ENCODE measurements around the gene ZNF527. TPM values are rescaled to one million over a fixed set of nuclear protein-coding genes. Genes with fewer than 3 reads are reported as not detected.
"Not testable (repeated sequence)": the region's sequence is repeated elsewhere in the genome, so short reads cannot be mapped to it uniquely, and the experiment has no call there.

The ZNF527 gene
- 1.4 TPM for total RNA-seq

DNA sequence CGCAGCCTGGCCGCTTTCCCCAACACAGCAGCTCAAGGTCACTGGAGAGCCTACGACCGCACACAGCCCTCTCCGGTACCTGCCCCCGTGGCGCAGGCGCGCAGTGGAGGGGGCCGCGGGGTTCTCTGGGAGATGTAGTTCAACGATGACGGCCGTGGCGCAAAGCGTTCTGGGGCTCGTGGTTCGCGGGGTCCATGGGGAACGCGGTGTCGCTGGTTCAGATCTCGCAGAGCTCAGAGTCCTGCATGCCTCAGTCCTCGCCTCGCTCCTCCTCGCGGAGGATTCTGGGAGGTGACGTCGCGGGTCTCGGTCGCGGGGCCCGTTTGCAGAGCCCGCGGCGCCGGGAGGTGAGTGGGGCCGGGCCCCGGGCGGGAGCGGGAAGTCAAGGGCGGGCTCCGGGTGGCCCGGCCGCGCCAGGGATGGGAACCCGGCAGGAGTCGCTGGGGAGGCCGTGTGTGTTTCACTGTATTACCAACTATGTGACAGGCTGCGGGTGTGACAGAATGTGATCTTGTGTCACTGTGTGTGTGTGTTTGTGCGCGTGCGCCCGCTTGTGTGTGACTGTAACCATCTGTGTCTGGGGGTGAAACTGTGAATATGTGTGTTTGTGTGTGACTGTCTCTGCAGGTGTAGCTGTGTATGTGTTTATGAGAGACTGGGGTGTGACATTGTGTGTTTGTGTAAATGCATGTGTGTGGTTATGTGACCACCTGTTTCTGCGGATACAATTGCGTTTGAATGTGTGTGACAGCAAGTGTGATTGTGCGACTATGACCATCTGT lies at the start of gene ZNF527:
Gene ZNF527 (plus strand): TSS at position 220 of the 782 bp plus-strand sequence. CDS start 3,100 bp downstream, outside the sequence.
- peak; percentile 100 for ATAC-seq

DNA sequence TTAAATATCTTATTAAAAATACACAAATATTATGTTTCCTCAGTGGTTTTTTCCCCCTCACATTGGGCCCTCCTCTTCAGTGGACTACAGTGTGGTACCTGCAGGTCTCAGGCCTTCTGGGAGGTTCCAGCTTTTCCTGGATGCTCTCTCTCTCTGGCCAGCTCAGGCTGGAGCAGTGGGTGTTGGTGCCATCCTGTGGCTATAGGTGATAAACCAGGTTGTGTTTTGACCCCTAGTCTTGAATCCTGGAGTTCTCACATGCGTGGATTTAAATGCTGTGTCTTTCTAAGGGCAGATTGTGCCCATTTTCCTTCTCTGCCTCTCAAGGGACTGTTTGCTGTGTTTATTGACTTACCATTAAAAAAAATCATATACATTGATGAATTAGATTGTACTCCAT lies 41.2 kb upstream of the ZNF527 start:
- no peak for ATAC-seq

DNA sequence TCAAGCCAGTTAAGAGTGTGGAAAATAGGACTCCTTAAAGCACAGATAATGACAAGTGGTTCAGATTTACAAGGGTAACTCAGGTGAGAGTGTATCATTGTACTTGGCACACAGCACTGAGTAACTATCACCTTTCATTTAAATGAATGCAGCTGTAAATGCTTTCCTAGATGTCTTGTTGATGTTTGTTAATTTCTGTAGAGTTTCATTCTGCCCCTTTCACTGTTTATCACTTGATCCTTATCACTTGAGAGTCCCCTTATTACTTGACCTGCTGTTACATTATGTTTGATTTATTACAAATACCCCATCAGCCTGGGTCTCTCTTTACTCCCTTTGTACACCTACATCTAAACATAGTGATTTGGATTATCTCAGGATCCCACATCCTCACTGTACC lies 38.1 kb upstream of the ZNF527 start:
- ATAC-seq, result no peak

GRCh38 chr19:37333457-37333856 lies 37.4 kb upstream of the ZNF527 start:
- ATAC-seq, result no peak

- peak; percentile 98 for ATAC-seq
Observed at GRCh38 chr19:37334179-37335071, 36.5 kb upstream of the ZNF527 start.

DNA sequence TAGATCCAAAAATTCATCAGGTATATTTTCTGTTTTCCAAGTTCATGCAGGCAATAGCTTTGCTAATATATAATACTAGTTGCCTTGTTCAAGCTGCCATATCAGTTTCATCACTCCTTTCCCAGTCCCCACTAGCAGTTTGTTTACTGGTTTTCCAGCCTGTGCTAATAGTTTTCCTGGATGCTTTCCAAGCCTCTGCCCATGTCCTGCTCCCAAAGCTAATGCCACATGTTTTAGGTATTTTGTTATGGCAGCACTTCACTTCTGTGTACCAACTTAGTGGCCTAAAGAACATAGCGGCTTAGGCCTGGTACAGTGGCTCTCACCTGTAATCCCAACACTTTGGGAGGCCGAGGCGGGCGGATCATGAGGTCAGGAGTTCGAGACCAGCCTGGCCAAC lies 28.1 kb upstream of the ZNF527 start:
- no peak for ATAC-seq

DNA sequence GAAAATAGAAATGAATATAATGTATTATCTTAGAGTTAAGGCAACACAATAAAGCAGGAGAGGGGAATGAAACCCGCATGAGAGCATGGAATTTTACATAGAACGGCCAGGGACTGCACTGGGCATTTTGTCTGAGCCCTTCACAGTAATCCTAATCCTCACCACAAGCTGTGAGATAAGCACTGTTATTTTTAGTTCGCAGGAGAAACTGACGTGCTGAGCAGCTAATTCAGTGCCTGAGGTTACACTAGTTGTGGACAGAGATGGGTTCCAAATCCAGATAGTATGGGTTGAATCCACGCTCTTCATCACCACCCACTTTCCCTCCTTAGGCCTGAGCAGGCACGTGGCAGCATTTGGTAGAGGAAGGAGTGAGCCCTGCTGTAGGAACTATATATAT lies 24.8 kb upstream of the ZNF527 start:
- ATAC-seq, result no peak

DNA sequence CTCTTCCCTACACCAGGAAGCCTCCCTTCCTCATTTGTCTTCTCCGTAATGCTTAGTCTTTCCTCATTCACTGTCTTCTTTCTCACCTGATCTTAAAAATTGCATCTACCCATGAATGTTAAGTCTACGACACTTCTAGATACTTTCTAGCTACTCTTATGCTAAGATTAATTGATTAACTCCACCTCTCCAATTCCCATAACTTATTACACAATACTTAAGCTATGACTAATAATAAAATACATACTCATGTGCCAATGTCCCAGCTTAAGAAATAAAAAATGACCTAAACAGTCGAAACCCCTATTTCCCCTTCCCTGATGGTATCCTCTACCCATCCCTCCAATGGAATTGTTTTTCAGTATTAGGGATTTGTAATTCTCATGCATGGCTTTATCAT lies 22.8 kb upstream of the ZNF527 start:
- ATAC-seq, result no peak

DNA sequence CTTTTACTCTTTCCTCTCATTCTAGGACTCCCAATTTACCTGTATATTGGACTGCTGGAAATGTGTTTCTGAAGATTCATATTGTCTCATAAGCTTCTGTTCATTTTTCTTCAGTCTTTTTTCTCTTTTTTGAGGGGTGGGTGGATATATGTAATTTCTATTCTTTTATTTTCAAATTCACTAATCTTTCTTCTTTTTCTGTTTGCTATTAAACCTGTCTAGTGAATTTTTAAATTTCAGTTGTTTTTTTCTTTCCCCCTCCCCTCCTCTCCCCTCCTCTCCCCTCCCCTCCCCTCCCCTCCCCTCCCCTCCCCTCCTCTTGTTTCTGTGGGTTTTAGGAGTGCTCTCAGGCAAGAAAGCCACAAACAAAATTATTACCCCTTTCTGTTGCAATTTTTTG lies 16.9 kb upstream of the ZNF527 start:
- ATAC-seq, result no peak

DNA sequence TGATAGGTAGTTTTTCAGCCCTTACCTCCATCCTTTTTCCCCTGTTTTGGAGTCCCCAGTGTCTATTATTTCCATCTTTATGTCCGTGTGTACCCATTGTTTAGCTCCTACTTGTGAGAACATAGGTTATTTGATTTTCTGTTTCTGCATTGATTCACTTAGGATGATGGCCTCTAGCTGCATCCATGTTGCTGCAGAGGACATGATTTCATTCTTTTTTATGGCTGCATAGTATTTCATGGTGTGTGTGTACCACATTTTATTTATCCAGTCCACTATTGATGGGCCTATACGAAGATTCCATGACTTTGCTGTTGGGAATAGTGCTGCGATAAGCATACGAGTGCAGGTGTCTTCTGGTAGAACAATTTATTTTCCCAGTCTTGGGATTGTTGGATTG lies 15.0 kb upstream of the ZNF527 start:
- no peak for ATAC-seq

- no peak for ATAC-seq
Observed at GRCh38 chr19:37361994-37362393, 8.9 kb upstream of the ZNF527 start.

GRCh38 chr19:37362733-37363132 lies 8.2 kb upstream of the ZNF527 start:
- ATAC-seq, result peak; percentile 17

DNA sequence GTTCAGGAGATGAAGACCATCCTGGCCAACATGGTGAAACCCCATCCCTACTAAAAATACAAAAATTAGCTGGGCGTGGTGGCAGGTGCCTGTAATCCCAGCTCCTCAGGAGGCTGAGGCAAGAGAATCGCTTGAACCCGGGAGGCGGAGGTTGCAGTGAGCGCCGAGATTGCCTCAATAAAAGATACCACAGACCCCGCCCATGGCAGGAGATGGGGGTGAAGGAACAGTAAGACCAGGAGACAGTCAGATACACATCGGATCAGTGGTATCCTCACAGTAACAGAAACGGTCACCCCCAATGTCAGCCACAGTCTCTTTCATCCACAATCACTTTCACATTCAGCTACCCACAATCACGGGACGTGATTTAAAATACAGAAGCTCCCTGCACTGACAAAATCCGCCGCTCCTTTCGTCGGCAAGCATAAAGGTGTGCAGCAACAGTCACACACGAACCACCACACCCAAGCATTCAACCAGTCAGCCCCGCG lies 466 bp upstream of the ZNF527 start:
- ATAC-seq, result not testable (repeated sequence)

- ATAC-seq, result no peak
Observed at GRCh38 chr19:37389234-37389633, 18.3 kb downstream of the ZNF527 start.

GRCh38 chr19:37391399-37391798 lies 20.5 kb downstream of the ZNF527 start:
- ATAC-seq, result not testable (repeated sequence)

GRCh38 chr19:37401078-37401477 lies 30.2 kb downstream of the ZNF527 start:
- no peak for ATAC-seq

DNA sequence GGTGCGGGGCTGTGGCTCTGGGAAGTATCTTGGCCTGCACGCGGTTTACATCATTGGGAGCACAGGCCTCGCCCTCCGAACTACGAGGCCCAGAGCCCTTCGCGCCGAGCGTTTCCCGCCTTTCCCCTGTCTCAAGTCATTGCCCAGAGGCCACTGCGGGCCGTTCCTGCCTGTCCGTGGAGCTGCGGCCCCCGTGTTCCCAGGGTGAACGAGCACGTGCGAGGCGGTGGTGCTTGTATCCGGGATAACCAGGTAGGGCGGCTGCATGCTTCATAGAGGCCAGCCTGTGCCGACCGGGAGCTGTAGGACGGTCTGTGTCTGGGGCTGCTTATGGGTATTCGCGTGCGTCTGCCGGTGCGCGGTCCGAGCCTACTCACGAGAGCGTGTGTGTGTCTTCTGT lies 32.5 kb downstream of the ZNF527 start:
- no peak for ATAC-seq

- ATAC-seq, result not testable (repeated sequence)
Observed at GRCh38 chr19:37406140-37406846, 35.4 kb downstream of the ZNF527 start.

- ATAC-seq, result no peak
Observed at GRCh38 chr19:37412700-37413099, 41.8 kb downstream of the ZNF527 start.

GRCh38 chr19:37413313-37414084 lies 42.6 kb downstream of the ZNF527 start:
- no peak for ATAC-seq

All from esophagus mucosa (tissue), 1 donor.